ENCODE data around the gene RAI14. TPM values are rescaled to one million over a fixed set of nuclear protein-coding genes. Genes with fewer than 3 reads are reported as not detected.
"Not testable (repeated sequence)": the region's sequence is repeated elsewhere in the genome, so short reads cannot be mapped to it uniquely, and the experiment has no call there.

Gene RAI14
- total RNA-seq, 4 donors from 2014 or later = 24.2 to 40.1 (median 28.0) TPM

GRCh38 chr5:34699155-34700077, 43.3 kb downstream of the RAI14 start:
- Histone ChIP-seq H3K4me1 (peaks cover 30% of the 10 kb centered on the region), H3K27ac (peak overlapping the region; percentile 55)

DNA sequence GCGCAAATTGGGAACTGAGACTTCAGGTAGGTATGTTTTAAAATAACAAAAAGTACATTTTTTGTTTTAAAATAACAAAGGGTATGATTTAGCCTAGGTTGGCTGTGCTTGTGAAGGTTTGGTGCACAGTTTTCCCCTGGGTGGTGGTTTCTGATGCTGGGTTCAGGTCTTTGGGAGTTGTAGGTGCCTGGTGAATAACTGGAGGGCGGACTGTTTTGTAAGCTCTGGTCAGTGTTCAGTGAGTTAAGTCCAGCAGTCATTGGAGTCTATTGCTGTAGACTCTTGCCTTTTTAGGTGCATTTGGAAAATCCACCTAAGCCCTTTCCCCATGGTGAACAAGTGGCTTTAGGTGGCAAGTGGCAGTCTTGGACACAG, 43.9 kb downstream of the RAI14 start:
- H3K4me1 ChIP-seq = peaks cover 23% of the 10 kb centered on the region
- H3K36me3 ChIP-seq = no peaks in the 10 kb centered on the region
- H3K27me3 ChIP-seq = no peaks in the 10 kb centered on the region
- DNase-seq (ENCODE audit: low spot score in 2 of 2) = no peak
- no peak overlapping the region for H3K27ac ChIP-seq
- H3K4me3 ChIP-seq = no peak overlapping the region
- no peak for TF ChIP-seq EP300 (IDR thresholded peaks at IDR 0.05)
- TF ChIP-seq CTCF (IDR thresholded peaks at IDR 0.05) = no peak
- no peak for TF ChIP-seq POLR2AphosphoS5 (IDR thresholded peaks at IDR 0.05)
- TF ChIP-seq POLR2A (IDR thresholded peaks at IDR 0.05) = no peak
- H3K9me3 ChIP-seq = no peaks in the 10 kb centered on the region
- WGBS = 79% methylated on average over 2 of the region's 2 CpGs

More at GRCh38 chr5:34699155-34700077, 43.3 kb downstream of the RAI14 start:
- DNase-seq (ENCODE audit: low spot score in 2 of 2) = no peak
- 61% methylated on average over 9 of the region's 9 CpGs for WGBS
- Histone ChIP-seq H3K4me3 (no peak overlapping the region), H3K27me3 (no peaks in the 10 kb centered on the region), H3K9me3 (no peaks in the 10 kb centered on the region), H3K36me3 (no peaks in the 10 kb centered on the region)
- TF ChIP-seq POLR2A (IDR thresholded peaks at IDR 0.05) = no peak
- no peak for TF ChIP-seq CTCF (IDR thresholded peaks at IDR 0.05)
- no peak for TF ChIP-seq POLR2AphosphoS5 (IDR thresholded peaks at IDR 0.05)
- no peak for TF ChIP-seq EP300 (IDR thresholded peaks at IDR 0.05)

- not testable (repeated sequence) for H3K27me3 ChIP-seq; DNase-seq (ENCODE audit: low spot score in 2 of 2); H3K4me3 ChIP-seq; H3K27ac ChIP-seq; H3K9me3 ChIP-seq; H3K36me3 ChIP-seq
- peaks cover 16% of the 10 kb centered on the region for H3K4me1 ChIP-seq
- WGBS = 97% methylated on average over 2 of the region's 2 CpGs
Measured at GRCh38 chr5:34701442-34701841, 45.3 kb downstream of the RAI14 start.

- H3K27ac ChIP-seq = no peak overlapping the region
Measured at GRCh38 chr5:34703767-34704713, 47.9 kb downstream of the RAI14 start.

GRCh38 chr5:34706084-34706483, 50.0 kb downstream of the RAI14 start:
- DNase-seq (ENCODE audit: low spot score in 2 of 2) = no peak
- Histone ChIP-seq H3K9me3 (no peaks in the 10 kb centered on the region), H3K4me1 (peaks cover 10% of the 10 kb centered on the region), H3K36me3 (no peaks in the 10 kb centered on the region), H3K27ac (no peak overlapping the region), H3K4me3 (no peak overlapping the region), H3K27me3 (no peaks in the 10 kb centered on the region)
- 0% methylated on average over 1 of the region's 1 CpG for WGBS
- TF ChIP-seq CTCF (IDR thresholded peaks at IDR 0.05) (no peak), POLR2A (IDR thresholded peaks at IDR 0.05) (no peak), EP300 (IDR thresholded peaks at IDR 0.05) (no peak), POLR2AphosphoS5 (IDR thresholded peaks at IDR 0.05) (no peak)

More at GRCh38 chr5:34703767-34704713, 47.9 kb downstream of the RAI14 start:
- Histone ChIP-seq H3K4me3 (no peak overlapping the region), H3K9me3 (no peaks in the 10 kb centered on the region), H3K27me3 (no peaks in the 10 kb centered on the region), H3K4me1 (peaks cover 17% of the 10 kb centered on the region), H3K36me3 (no peaks in the 10 kb centered on the region)
- no peak for DNase-seq (ENCODE audit: low spot score in 2 of 2)
- no peak for TF ChIP-seq POLR2AphosphoS5 (IDR thresholded peaks at IDR 0.05)
- no peak for TF ChIP-seq POLR2A (IDR thresholded peaks at IDR 0.05)
- TF ChIP-seq EP300 (IDR thresholded peaks at IDR 0.05) = no peak
- TF ChIP-seq CTCF (IDR thresholded peaks at IDR 0.05) = no peak
- 88% methylated on average over 10 of the region's 10 CpGs for WGBS
